HEK293 (cell line): ENCODE measurements around the gene DOCK1.

Source experiments
- CTCF ChIA-PET: fragments of 350-600 bp; formaldehyde crosslinking; extraction: SDS; loops from one replicate; lab custom pipeline; 2021; ENCODE audit warnings: antibody characterized with exemption; lab: Yijun Ruan, JAX
- POLR2A ChIA-PET: fragments of 300-600 bp; formaldehyde crosslinking; extraction: SDS; loops from one replicate; lab custom pipeline; 2020; ENCODE audit warnings: antibody characterized with exemption, inconsistent platforms; lab: Yijun Ruan, JAX
- H3K27ac ChIP-seq: fragments of 200-500 bp; sonication (Bioruptor generic); 2 replicates; pipeline ENCODE4 v1.5.1; 2014; ENCODE audit warnings: low read depth, low read length, control low read depth, inconsistent platforms; ENCODE audit errors: extremely low read depth
- H3K36me3 ChIP-seq, 2 experiments: fragments of 200-500 bp in 1 of 2; sonication (Bioruptor generic) in 1 of 2; 1 replicate in 1 of 2; 2 replicates in 1 of 2; pipeline ENCODE4 v1.5.1; 2014 to 2017; ENCODE audit warnings: inconsistent platforms in 2 of 2, low read length in 2 of 2; ENCODE audit not compliant: control insufficient read depth in 2 of 2, insufficient read depth in 1 of 2
- H3K4me1 ChIP-seq: fragments of 200-500 bp; sonication (Bioruptor generic); 2 replicates; pipeline ENCODE4 v1.5.1; 2014; ENCODE audit warnings: mild to moderate bottlenecking, low read length, inconsistent platforms; ENCODE audit not compliant: control insufficient read depth, insufficient read depth
- H3K4me3 ChIP-seq: 2 replicates; pipeline ENCODE4 v1.5.1; 2011; ENCODE audit warnings: low read depth, mild to moderate bottlenecking, control low read depth, low read length, moderate library complexity
- H3K9me3 ChIP-seq: fragments of 200-500 bp; sonication (Bioruptor generic); 2 replicates; pipeline ENCODE4 v1.5.1; 2014; ENCODE audit warnings: low read depth, low read length, inconsistent platforms; ENCODE audit not compliant: control insufficient read depth, insufficient read depth
- GLIS1 ChIP-seq: fragments of 450-650 bp; formaldehyde crosslinking; IDR thresholded peaks from 2 replicates; pipeline ENCODE4 v1.5.1; 2016; ENCODE audit warnings: missing biosample characterization, missing genetic modification characterization
- HIC1 ChIP-seq: fragments of 450-650 bp; formaldehyde crosslinking; IDR thresholded peaks from 2 replicates; pipeline ENCODE4 v1.5.1; 2016; ENCODE audit warnings: missing biosample characterization, missing genetic modification characterization
- HOXC10 ChIP-seq: sonication (generic); formaldehyde crosslinking; IDR thresholded peaks from 2 replicates; pipeline ENCODE4 v1.8.1; 2023; ENCODE audit warnings: mild to moderate bottlenecking, missing genetic modification reagents
- KLF16 ChIP-seq: fragments of 450-650 bp; formaldehyde crosslinking; IDR thresholded peaks from 2 replicates; pipeline ENCODE4 v1.5.1; 2017; ENCODE audit warnings: missing biosample characterization, missing genetic modification characterization
- KLF7 ChIP-seq: fragments of 450-650 bp; formaldehyde crosslinking; IDR thresholded peaks from 2 replicates; pipeline ENCODE4 v1.5.1; 2016; ENCODE audit warnings: missing biosample characterization, missing genetic modification characterization, borderline replicate concordance
- MZF1 ChIP-seq: fragments of 450-650 bp; formaldehyde crosslinking; IDR thresholded peaks from 2 replicates; pipeline ENCODE4 v1.5.1; 2017; ENCODE audit warnings: missing biosample characterization, missing genetic modification characterization, borderline replicate concordance
- OVOL3 ChIP-seq: fragments of 450-650 bp; formaldehyde crosslinking; IDR thresholded peaks from 2 replicates; pipeline ENCODE4 v1.5.1; 2016; ENCODE audit warnings: missing biosample characterization, missing genetic modification characterization
- PATZ1 ChIP-seq: fragments of 450-650 bp; formaldehyde crosslinking; IDR thresholded peaks from 2 replicates; pipeline ENCODE4 v1.5.1; 2016; ENCODE audit warnings: missing biosample characterization, missing genetic modification characterization
- SCRT1 ChIP-seq: fragments of 450-650 bp; formaldehyde crosslinking; IDR thresholded peaks from 2 replicates; pipeline ENCODE4 v1.5.1; 2016; ENCODE audit warnings: missing biosample characterization, missing genetic modification characterization, borderline replicate concordance
- ZNF10 ChIP-seq: fragments of 450-650 bp; formaldehyde crosslinking; IDR thresholded peaks from 2 replicates; pipeline ENCODE4 v1.5.1; 2017; ENCODE audit warnings: missing biosample characterization, missing genetic modification characterization
- ZNF157 ChIP-seq: fragments of 450-650 bp; formaldehyde crosslinking; IDR thresholded peaks from 2 replicates; pipeline ENCODE4 v1.5.1; 2016; ENCODE audit warnings: missing biosample characterization, missing genetic modification characterization
- ZNF24 ChIP-seq: fragments of 450-650 bp; formaldehyde crosslinking; IDR thresholded peaks from 2 replicates; pipeline ENCODE4 v1.5.1; 2016; ENCODE audit warnings: missing biosample characterization, missing genetic modification characterization
- ZNF248 ChIP-seq: fragments of 450-650 bp; formaldehyde crosslinking; IDR thresholded peaks from 2 replicates; pipeline ENCODE4 v1.5.1; 2017; ENCODE audit warnings: missing biosample characterization, missing genetic modification characterization
- ZNF362 ChIP-seq: fragments of 450-650 bp; formaldehyde crosslinking; IDR thresholded peaks from 2 replicates; pipeline ENCODE4 v1.5.1; 2016; ENCODE audit warnings: missing biosample characterization, missing genetic modification characterization
- ZNF394 ChIP-seq: fragments of 450-650 bp; formaldehyde crosslinking; IDR thresholded peaks from 2 replicates; pipeline ENCODE4 v1.5.1; 2016; ENCODE audit warnings: missing biosample characterization, missing genetic modification characterization, mild to moderate bottlenecking, moderate library complexity, borderline replicate concordance
- ZNF398 ChIP-seq: fragments of 450-650 bp; formaldehyde crosslinking; IDR thresholded peaks from 2 replicates; pipeline ENCODE4 v1.5.1; 2017; ENCODE audit warnings: missing biosample characterization, missing genetic modification characterization
- ZNF404 ChIP-seq: fragments of 450-650 bp; formaldehyde crosslinking; IDR thresholded peaks from 2 replicates; pipeline ENCODE4 v1.5.1; 2017; ENCODE audit warnings: missing biosample characterization, missing genetic modification characterization
- ZNF426 ChIP-seq: fragments of 450-650 bp; formaldehyde crosslinking; IDR thresholded peaks from 2 replicates; pipeline ENCODE4 v1.5.1; 2017; ENCODE audit warnings: missing biosample characterization, missing genetic modification characterization, mild to moderate bottlenecking, inconsistent platforms, moderate library complexity
- ZNF548 ChIP-seq: fragments of 450-650 bp; formaldehyde crosslinking; IDR thresholded peaks from 2 replicates; pipeline ENCODE4 v1.5.1; 2016; ENCODE audit warnings: missing biosample characterization, missing genetic modification characterization
- ZNF596 ChIP-seq: fragments of 450-650 bp; IDR thresholded peaks from 2 replicates; pipeline ENCODE4 v1.5.0; 2018; ENCODE audit warnings: missing biosample characterization, mild to moderate bottlenecking, missing genetic modification characterization, moderate library complexity
- ZNF623 ChIP-seq: fragments of 450-650 bp; formaldehyde crosslinking; IDR thresholded peaks from 2 replicates; pipeline ENCODE4 v1.5.1; 2016; ENCODE audit warnings: missing biosample characterization, missing genetic modification characterization
- ZNF624 ChIP-seq: fragments of 450-650 bp; formaldehyde crosslinking; IDR thresholded peaks from 2 replicates; pipeline ENCODE4 v1.5.1; 2017; ENCODE audit warnings: missing biosample characterization, missing genetic modification characterization
- ZNF626 ChIP-seq: fragments of 450-650 bp; sonication (Bioruptor Pico); formaldehyde crosslinking; IDR thresholded peaks from 2 replicates; pipeline ENCODE4 v1.5.1; 2018; ENCODE audit warnings: missing biosample characterization, missing genetic modification characterization, inconsistent platforms
- ZNF701 ChIP-seq: fragments of 450-650 bp; formaldehyde crosslinking; IDR thresholded peaks from 2 replicates; pipeline ENCODE4 v1.5.1; 2016; ENCODE audit warnings: missing biosample characterization, missing genetic modification characterization
- ZNF704 ChIP-seq: fragments of 450-650 bp; formaldehyde crosslinking; IDR thresholded peaks from 2 replicates; pipeline ENCODE4 v1.5.1; 2016; ENCODE audit warnings: missing biosample characterization, missing genetic modification characterization
- ZNF837 ChIP-seq: fragments of 450-650 bp; formaldehyde crosslinking; IDR thresholded peaks from 2 replicates; pipeline ENCODE4 v1.5.1; 2016; ENCODE audit warnings: missing biosample characterization, missing genetic modification characterization
- ZSCAN4 ChIP-seq: fragments of 450-650 bp; formaldehyde crosslinking; IDR thresholded peaks from 2 replicates; pipeline ENCODE4 v1.5.1; 2017; ENCODE audit warnings: missing biosample characterization, missing genetic modification characterization

The DOCK1 gene

GRCh38 chr10:127306479-127306878, 401.3 kb downstream of the DOCK1 start:
- no peak overlapping the region for H3K27ac ChIP-seq
- POLR2A ChIA-PET = no interaction called here
- CTCF ChIA-PET = no interaction called here
- no peak overlapping the region for H3K4me3 ChIP-seq
- H3K36me3 ChIP-seq = no peaks in the 10 kb centered on the region
- TF ChIP-seq GLIS1 (tag by site-specific recombination) (no peak), ZNF248 (no peak), ZNF626 (tag by site-specific recombination) (no peak), KLF16 (tag by site-specific recombination) (no peak), ZNF362 (tag by site-specific recombination) (no peak), ZNF404 (tag by site-specific recombination) (no peak), ZNF624 (tag by site-specific recombination) (no peak), OVOL3 (tag by site-specific recombination) (no peak), ZNF623 (no peak), ZNF426 (tag by site-specific recombination) (no peak), ZNF24 (tag by site-specific recombination) (no peak), ZNF596 (tag by site-specific recombination) (no peak), ZNF548 (no peak), ZNF837 (tag by site-specific recombination) (no peak), ZNF157 (tag by site-specific recombination) (no peak), MZF1 (tag by site-specific recombination) (no peak), ZNF704 (tag by site-specific recombination) (no peak)
- H3K4me1 ChIP-seq = peaks cover 3% of the 10 kb centered on the region; the same call in 1 of the 2 replicates
- no peaks in the 10 kb centered on the region for H3K9me3 ChIP-seq

GRCh38 chr10:127307338-127307737, 402.1 kb downstream of the DOCK1 start:
- H3K27ac ChIP-seq = no peak overlapping the region
- no peak overlapping the region for H3K4me3 ChIP-seq
- H3K9me3 ChIP-seq = no peaks in the 10 kb centered on the region
- ChIA-PET CTCF (no interaction called here), POLR2A (no interaction called here)
- H3K4me1 ChIP-seq = peaks cover 3% of the 10 kb centered on the region; the same call in 1 of the 2 replicates
- no peaks in the 10 kb centered on the region for H3K36me3 ChIP-seq
- TF ChIP-seq ZNF10 (tag by site-specific recombination) (no peak), ZNF701 (tag by site-specific recombination) (no peak), ZSCAN4 (tag by site-specific recombination) (no peak), HOXC10 (no peak), HIC1 (tag by site-specific recombination) (no peak), ZNF394 (no peak), ZNF362 (tag by site-specific recombination) (no peak), PATZ1 (no peak), ZNF398 (tag by site-specific recombination) (no peak), KLF7 (tag by site-specific recombination) (no peak), SCRT1 (tag by site-specific recombination) (no peak)
